Ovary (tissue), 9 donors: Measurements from ENCODE around the gene FXYD4. TPM values are rescaled to one million over a fixed set of nuclear protein-coding genes. Genes with fewer than 3 reads are reported as not detected.

ENCODE experiments used
- DNase-seq, 5 donors: peaks; one replicate each; pipeline ENCODE4 v3.0.0-alpha.2; 2019 to 2020
- H3K27ac ChIP-seq, 2 donors: fragments of 200-600 bp; one replicate each; pipeline versions ENCODE4 v1.5.1 to v1.8.0; 2019 to 2022
- H3K27me3 ChIP-seq: fragments of 200-600 bp; one replicate; pipeline ENCODE4 v1.8.0; 2022
- H3K36me3 ChIP-seq: fragments of 200-600 bp; sonication (generic); one replicate; pipeline ENCODE4 v1.5.1; 2019
- H3K4me1 ChIP-seq: one replicate; pipeline ENCODE4 v1.8.1; 2013; ENCODE audit warnings: mild to moderate bottlenecking, moderate library complexity; ENCODE audit not compliant: insufficient read depth
- H3K4me3 ChIP-seq: fragments of 200-600 bp; sonication (generic); one replicate; pipeline ENCODE4 v1.5.1; 2017
- H3K9me3 ChIP-seq, 2 donors: fragments of 200-600 bp in 1 of 2; sonication (generic) in 1 of 2; one replicate each; pipeline versions ENCODE4 v1.5.1 to v1.8.1; 2013 to 2019; ENCODE audit warnings: mild to moderate bottlenecking in 1 of 2, moderate library complexity in 1 of 2
- EP300 ChIP-seq: sonication (generic); formaldehyde crosslinking; IDR thresholded peaks from one replicate; pipeline ENCODE4 v1.6.1; 2017; ENCODE audit warnings: antibody characterized with exemption
- POLR2A ChIP-seq: fragments of 450-650 bp; IDR thresholded peaks from one replicate; pipeline ENCODE4 v1.6.1; 2017; ENCODE audit warnings: antibody characterized with exemption, mild to moderate bottlenecking, moderate library complexity
- WGBS, 3 donors: extraction: QIAGEN DNeasy Blood & Tissue Kit in 1 of 3; methylation state at CpG; one replicate each; pipeline versions ENCODE4 v1.1.5 to v1.1.7; 2013 to 2017; 5-methylcytosine and 5-hydroxymethylcytosine counted together
- intact Hi-C, 4 donors: fragments of 100-400 bp; cut with DNase I; formaldehyde crosslinking; loops; one replicate each; pipeline versions ENCODE4 v1.11.0 to v1.15.1; 2022 to 2023
- polyA plus RNA-seq, 2 donors: library from polyadenylated mRNA; stranded (reverse); fragments of 200-250 nt in 1 of 2; fragments of 350-450 nt in 1 of 2; fragmentation: Illumina TruSeq in 1 of 2; extraction: RNeasy Lipid Tissue Mini Kit (QIAGEN cat#74804) in 1 of 2; gene quantifications; one replicate each; pipeline ENCODE4 v1.2.3, GENCODE V29; 2013 to 2014
- total RNA-seq, 7 donors: library from RNA; depleted of rRNA in 2 of 7; stranded (reverse); fragments of >200 nt in 2 of 7; fragmentation: NEBNext Ultra II Directional in 3 of 7; extraction: Animal tissue kit (Norgen Biotek cat#: 25700) in 3 of 7; gene quantifications; one replicate each; pipeline versions ENCODE4 v1.1.0 to v1.2.4, GENCODE V29; 2016 to 2023
- TF ChIP-seq, protein P1 (sequence below), 3 donors: fragments of 450-650 bp in 2 of 3; fragments of 200-600 bp in 1 of 3; IDR thresholded peaks; one replicate each; pipeline versions ENCODE4 v1.5.1 to v1.8.0; 2016 to 2022; ENCODE audit warnings: antibody characterized with exemption in 3 of 3, mild to moderate bottlenecking in 1 of 3
- donor health status: DM: no; HTN: no; CAD: no; lungs with moderate emphysema.
- donor health status: DM: no; HTN: no; CAD: no.
- donor health status: Bipolar disorder and iron deficiency.
- donor health status: DM: yes; HTN: yes; CAD: no.
- donor health status: DM: no; HTN: no; CAD: no.
- donor health status: DM: yes; HTN: yes; CAD: no.

Gene FXYD4
- total and polyA plus RNA-seq, 9 donors, result not detected

DNA sequence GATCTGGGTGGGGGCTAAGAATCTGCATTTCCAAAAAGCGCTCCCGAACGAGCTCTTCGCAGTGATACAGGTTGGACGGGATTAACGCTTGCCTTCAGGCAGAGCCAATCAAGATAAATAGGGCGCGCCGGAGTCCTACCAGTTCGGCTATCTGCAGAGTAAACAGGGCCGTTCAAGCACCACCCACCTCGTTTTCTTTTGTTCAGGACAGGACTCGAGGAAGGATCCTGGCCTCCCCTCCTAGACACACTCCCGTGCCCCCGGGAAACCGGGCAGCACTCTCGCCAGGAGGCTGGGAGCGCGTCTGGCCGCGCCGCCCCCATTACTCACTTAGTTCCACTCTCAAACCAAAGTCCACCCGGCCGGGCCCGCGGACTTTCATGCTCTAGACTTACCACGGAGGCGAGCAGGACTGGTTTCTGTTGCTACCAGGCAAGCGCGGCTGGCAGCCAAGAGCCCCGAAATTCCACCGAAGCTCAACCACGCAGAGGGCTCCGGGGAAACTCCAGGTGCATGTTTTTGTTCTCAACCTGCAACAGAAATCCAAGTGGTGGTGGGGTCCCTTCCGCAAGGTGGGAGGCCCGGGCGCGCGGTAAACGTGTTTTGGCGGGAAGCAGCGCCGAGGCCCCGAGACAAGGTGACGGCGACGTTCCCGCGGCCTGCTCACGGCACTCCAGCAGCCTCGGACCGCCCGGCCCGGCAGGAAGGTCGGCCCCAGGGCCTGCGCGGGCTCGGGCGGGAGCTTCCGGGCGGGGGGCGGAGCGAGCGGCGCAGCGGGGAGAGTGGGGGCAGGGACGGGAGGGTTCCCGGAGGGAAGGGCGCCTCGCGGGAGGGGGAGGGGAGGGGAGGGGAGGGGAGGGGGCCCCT, 24.9 kb downstream of the FXYD4 start:
- Histone ChIP-seq H3K9me3 (no peaks in the 10 kb centered on the region), H3K4me3 (peak overlapping the region; percentile 59), H3K27me3 (no peaks in the 10 kb centered on the region), H3K36me3 (no peaks in the 10 kb centered on the region), H3K4me1 (peaks cover 18% of the 10 kb centered on the region), H3K27ac (peak overlapping the region; percentile 94 to 95)
- peak; percentile 82 to 88 (median 86) for DNase-seq
- TF ChIP-seq POLR2A (no peak), EP300 (no peak)
- TF ChIP-seq, protein P1, sequence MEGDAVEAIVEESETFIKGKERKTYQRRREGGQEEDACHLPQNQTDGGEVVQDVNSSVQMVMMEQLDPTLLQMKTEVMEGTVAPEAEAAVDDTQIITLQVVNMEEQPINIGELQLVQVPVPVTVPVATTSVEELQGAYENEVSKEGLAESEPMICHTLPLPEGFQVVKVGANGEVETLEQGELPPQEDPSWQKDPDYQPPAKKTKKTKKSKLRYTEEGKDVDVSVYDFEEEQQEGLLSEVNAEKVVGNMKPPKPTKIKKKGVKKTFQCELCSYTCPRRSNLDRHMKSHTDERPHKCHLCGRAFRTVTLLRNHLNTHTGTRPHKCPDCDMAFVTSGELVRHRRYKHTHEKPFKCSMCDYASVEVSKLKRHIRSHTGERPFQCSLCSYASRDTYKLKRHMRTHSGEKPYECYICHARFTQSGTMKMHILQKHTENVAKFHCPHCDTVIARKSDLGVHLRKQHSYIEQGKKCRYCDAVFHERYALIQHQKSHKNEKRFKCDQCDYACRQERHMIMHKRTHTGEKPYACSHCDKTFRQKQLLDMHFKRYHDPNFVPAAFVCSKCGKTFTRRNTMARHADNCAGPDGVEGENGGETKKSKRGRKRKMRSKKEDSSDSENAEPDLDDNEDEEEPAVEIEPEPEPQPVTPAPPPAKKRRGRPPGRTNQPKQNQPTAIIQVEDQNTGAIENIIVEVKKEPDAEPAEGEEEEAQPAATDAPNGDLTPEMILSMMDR (IDR thresholded peaks at IDR 0.05), result no peak
- 1 to 4% (median 1%) methylated on average over 33 to 68 of the region's 71 CpGs for WGBS, 3 donors
- intact Hi-C loops, result loop anchor here in 1 of 4 donors (5.0 kb wide), 1 partner anchor 41 kb away; the partner anchor contains the start of gene ZNF487

DNA sequence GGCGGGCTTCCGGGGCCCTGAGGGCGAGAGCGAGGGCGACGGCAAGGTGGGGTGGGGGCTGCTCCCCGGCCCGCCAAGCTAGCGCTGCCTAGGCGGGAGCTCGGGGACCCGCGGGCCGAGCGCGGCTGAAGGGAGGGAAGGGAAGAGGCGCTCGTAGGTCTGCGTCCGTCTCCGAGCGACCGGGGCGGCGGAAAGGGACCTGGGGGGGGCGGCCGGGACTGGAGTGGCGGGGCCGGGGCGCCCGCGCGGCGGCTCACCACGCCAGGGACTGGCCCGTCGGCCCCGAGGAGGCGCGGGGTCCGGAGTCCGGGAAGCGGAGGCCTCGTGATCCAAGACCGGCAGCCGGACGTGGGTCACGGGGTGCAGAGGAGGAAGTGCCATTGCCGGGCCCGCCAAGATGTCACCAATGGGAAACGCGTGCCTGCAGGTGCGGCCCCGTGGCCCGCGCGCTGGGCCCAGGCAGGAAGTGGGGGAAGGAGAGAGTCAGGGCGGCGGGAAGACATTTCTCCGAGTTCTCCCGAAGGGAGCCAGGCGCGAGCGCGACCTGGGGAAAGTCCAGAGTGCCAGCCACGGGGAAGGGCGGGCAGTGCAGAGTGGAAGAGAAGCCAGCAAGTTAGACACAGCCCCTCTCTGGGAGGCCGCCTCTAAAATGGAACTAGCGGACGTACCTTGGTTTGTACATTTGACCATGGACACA, 25.6 kb downstream of the FXYD4 start:
- Histone ChIP-seq H3K27me3 (no peaks in the 10 kb centered on the region), H3K36me3 (no peaks in the 10 kb centered on the region), H3K9me3 (no peaks in the 10 kb centered on the region), H3K27ac (peak overlapping the region; percentile 94 to 95), H3K4me3 (peak overlapping the region; percentile 59), H3K4me1 (peaks cover 20% of the 10 kb centered on the region)
- TF ChIP-seq POLR2A, result peak; percentile 52
- TF ChIP-seq, protein P1 (IDR thresholded peaks at IDR 0.05), result no peak
- peak; percentile 80 to 84 (median 83) for DNase-seq
- intact Hi-C loops, result loop anchor here in 1 of 4 donors (5.0 kb wide), 1 partner anchor 40 kb away; the partner anchor contains the start of gene ZNF487
- WGBS, 3 donors, result 0 to 1% (median 1%) methylated on average over 38 to 70 of the region's 70 CpGs

DNA sequence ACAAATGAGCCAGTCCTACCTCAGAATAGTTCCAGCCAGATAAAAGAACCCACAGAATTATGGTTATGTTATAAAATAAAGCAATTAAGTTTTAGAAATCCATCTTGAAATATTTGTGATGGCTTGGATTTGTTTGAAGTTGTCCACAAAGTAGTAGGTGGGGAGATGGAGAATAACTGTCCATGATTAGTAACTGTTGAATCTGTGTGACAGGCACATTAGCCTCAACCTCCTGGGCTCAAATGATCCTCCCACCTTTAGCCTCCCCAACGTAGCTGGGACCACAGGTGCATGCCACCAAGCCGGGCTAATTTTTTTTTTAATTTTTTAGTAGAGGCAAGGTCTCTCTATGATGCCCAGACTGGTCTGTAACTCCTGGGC, 27.5 kb downstream of the FXYD4 start:
- no peak overlapping the region for H3K4me3 ChIP-seq
- intact Hi-C loops, result loop anchor here in 1 of 4 donors (5.0 kb wide), 1 partner anchor 38 kb away; the partner anchor contains the start of gene ZNF487
- no peaks in the 10 kb centered on the region for H3K9me3 ChIP-seq
- no peak for DNase-seq
- peaks cover 20% of the 10 kb centered on the region for H3K4me1 ChIP-seq
- WGBS, 3 donors, result 63 to 72% (median 70%) methylated on average over 2 of the region's 2 CpGs
- H3K27ac ChIP-seq, result no peak overlapping the region
- TF ChIP-seq EP300 (no peak), POLR2A (no peak)
- TF ChIP-seq, protein P1 (IDR thresholded peaks at IDR 0.05), result no peak
- H3K36me3 ChIP-seq, result no peaks in the 10 kb centered on the region
- H3K27me3 ChIP-seq, result no peaks in the 10 kb centered on the region
